Gastrocnemius medialis (tissue), 4 donors: ENCODE data around the gene XYLT1.

Source experiments
- CTCF ChIP-seq, 5 experiments: fragments of 450-650 bp in 3 of 5; fragments of 200-600 bp in 2 of 5; sonication (generic) in 2 of 5; IDR thresholded peaks in 4 of 5; conservative IDR thresholded peaks in 1 of 5; 1 replicate in 4 of 5; 2 replicates in 1 of 5; pipeline ENCODE4 v1.5.1; 2016 to 2019; ENCODE audit warnings: antibody characterized with exemption in 5 of 5, mild to moderate bottlenecking in 3 of 5, moderate library complexity in 3 of 5
- POLR2A ChIP-seq, 2 donors: fragments of 450-650 bp; IDR thresholded peaks; one replicate each; pipeline ENCODE4 v1.6.1; 2017; ENCODE audit warnings: antibody characterized with exemption in 2 of 2, mild to moderate bottlenecking in 2 of 2, moderate library complexity in 2 of 2

GRCh38 chr16:17160285-17160853, 310.4 kb downstream of the XYLT1 start:
- no peak for TF ChIP-seq POLR2A (IDR thresholded peaks at IDR 0.05)
- TF ChIP-seq CTCF (IDR thresholded peaks at IDR 0.05 in 4 of 5, conservative IDR thresholded peaks at IDR 0.05 in 1 of 5), result no peak
